Measurements from ENCODE around the gene FAM184A. TPM values are rescaled to one million over a fixed set of nuclear protein-coding genes. Genes with fewer than 3 reads are reported as not detected.

The FAM184A gene
- total and polyA plus RNA-seq, 2 of the 8 experiments (the other 6 are each of a cell fraction or from before 2014, with no cell fraction given) = 6.3 to 11.3 TPM

GRCh38 chr6:118953391-118953790 lies 125.1 kb downstream of the FAM184A start:
- no peak overlapping the region for H3K14ac ChIP-seq (ENCODE audit: insufficient read length)
- no peak for TF ChIP-seq SP1 (IDR thresholded peaks at IDR 0.05; ENCODE audit: low read depth, low read length)
- no peak for TF ChIP-seq CBX5 (IDR thresholded peaks at IDR 0.05; ENCODE audit: low read depth, low read length)
- no peak for TF ChIP-seq NRF1 (IDR thresholded peaks at IDR 0.05; ENCODE audit: low read depth, low read length)
- no peak for TF ChIP-seq CEBPB (IDR thresholded peaks at IDR 0.05; ENCODE audit: low read depth, low read length)
- no peaks in the 10 kb centered on the region for H4K20me1 ChIP-seq (replicated peaks in 1 of 2; ENCODE audit: control insufficient read depth in 1 of 2, insufficient read depth in 2 of 2, low read length in 2 of 2)
- no peaks in the 10 kb centered on the region for H3K9me3 ChIP-seq (ENCODE audit: insufficient read depth in 2 of 2, low read depth in 1 of 2, low read length in 1 of 2)
- POLR2A ChIA-PET (ENCODE audit: partially characterized antibody) = interaction anchor here (0.7 kb wide), 1 partner anchor 223 kb away, joined by 3 read pairs; no protein-coding TSS in a partner anchor
- H2AK5ac ChIP-seq (ENCODE audit: low read depth, low read length) = no peak overlapping the region
- no peak overlapping the region for H2BK120ac ChIP-seq (replicated peaks; ENCODE audit: low read depth, low read length)
- H3K23me2 ChIP-seq (ENCODE audit: low read depth, low read length) = no peaks in the 10 kb centered on the region
- H3K4me2 ChIP-seq (ENCODE audit: insufficient read depth in 1 of 2, low read depth in 2 of 2, low read length in 2 of 2) = no peak overlapping the region
- no peak overlapping the region for H4K5ac ChIP-seq (ENCODE audit: insufficient read length, low read depth, low read length)
- no peak overlapping the region for H2BK20ac ChIP-seq (ENCODE audit: low read length)
- H2BK15ac ChIP-seq (ENCODE audit: low read length) = no peak overlapping the region
- FAIRE-seq = no peak
- no peak overlapping the region for H3K23ac ChIP-seq (ENCODE audit: insufficient read length)
- H2AFZ ChIP-seq (ENCODE audit: low read length) = no peak overlapping the region
- H3K9ac ChIP-seq (replicated peaks in 1 of 4; ENCODE audit: extremely low read depth in 1 of 4, low read depth in 3 of 4, low read length in 3 of 4) = no peak overlapping the region
- H3K79me1 ChIP-seq (ENCODE audit: low read depth, low read length) = no peaks in the 10 kb centered on the region
- no peak overlapping the region for H4K91ac ChIP-seq (replicated peaks; ENCODE audit: insufficient read length, low read length)
- H3K36me3 ChIP-seq (ENCODE audit: control insufficient read depth in 2 of 4, insufficient read depth in 4 of 4, low read length in 3 of 4) = no peaks in the 10 kb centered on the region
- no peaks in the 10 kb centered on the region for H3K79me2 ChIP-seq (ENCODE audit: control insufficient read depth in 1 of 2, insufficient read depth in 2 of 2, low read length in 2 of 2)
- H2BK12ac ChIP-seq (ENCODE audit: low read depth, low read length) = no peak overlapping the region
- H3K27me3 ChIP-seq (replicated peaks in 1 of 4; ENCODE audit: control insufficient read depth in 3 of 4, extremely low read depth in 1 of 4, insufficient read depth in 3 of 4, low read length in 3 of 4) = no peaks in the 10 kb centered on the region
- CTCF ChIA-PET (ENCODE audit: partially characterized antibody) = interaction anchor here (1.0 to 1.5 kb wide), 2 partner anchors 12 to 157 kb away, joined by 5 to 6 read pairs; no protein-coding TSS in a partner anchor
- no peak overlapping the region for H4K8ac ChIP-seq (ENCODE audit: extremely low read depth, insufficient read depth, low read length)
- no peak overlapping the region for H3K27ac ChIP-seq (ENCODE audit: low read depth, low read length)
- no peak overlapping the region for H2BK5ac ChIP-seq (ENCODE audit: low read depth, low read length)
- WGBS, 2 experiments (ENCODE audit: extremely low coverage in 1 of 2, insufficient coverage in 1 of 2, insufficient read length in 1 of 2, insufficient replicate concordance in 2 of 2, low coverage in 1 of 2, low lambda C conversion rate in 2 of 2, missing lambda C conversion rate in 1 of 2) = 82% methylated on average over 2 of the region's 2 CpGs; no CpG with 5 or more reads in 1 of the 2 experiments
- DNase-seq (ENCODE audit: low read depth in 1 of 2, low spot score in 2 of 2) = no peak
- no peak overlapping the region for H3K4ac ChIP-seq (replicated peaks; ENCODE audit: insufficient read length, low read depth, low read length)
- H3K56ac ChIP-seq (replicated peaks; ENCODE audit: insufficient read length, low read depth, low read length) = no peak overlapping the region
- no peak overlapping the region for H3K18ac ChIP-seq (ENCODE audit: extremely low read depth, low read length)
- H3K4me1 ChIP-seq (replicated peaks in 1 of 4; ENCODE audit: control insufficient read depth in 3 of 4, insufficient read depth in 4 of 4, low read length in 3 of 4) = no peaks in the 10 kb centered on the region
- H3K4me3 ChIP-seq (ENCODE audit: extremely low read depth in 1 of 4, insufficient read depth in 2 of 4, low read depth in 3 of 4, low read length in 4 of 4) = no peak overlapping the region
